CD4-positive, alpha-beta memory T cell (primary cell): ENCODE data around the gene PSMD1. TPM values are rescaled to one million over a fixed set of nuclear protein-coding genes. Genes with fewer than 3 reads are reported as not detected.

Source experiments
- CTCF ChIA-PET: fragments of 350-600 bp; sonication (Branson Sonifier 250); formaldehyde crosslinking; loops from one replicate; lab custom pipeline; 2021; ENCODE audit warnings: inconsistent platforms; ENCODE audit not compliant: partially characterized antibody; lab: Charles Lee
- POLR2A ChIA-PET: fragments of 350-600 bp; sonication (Branson Sonifier 250); formaldehyde crosslinking; loops from one replicate; lab custom pipeline; 2021; ENCODE audit not compliant: partially characterized antibody; lab: Charles Lee
- DNase-seq, 5 donors: peaks; one replicate each; pipeline versions ENCODE4 v3.0.0 to v3.0.0-alpha.2; 2020 to 2022; ENCODE audit warnings: mixed read lengths in 1 of 5
- H3K27ac ChIP-seq: one replicate; pipeline ENCODE4 v1.7.0; 2013; ENCODE audit warnings: low read depth, low read length
- H3K27me3 ChIP-seq: 2 replicates; pipeline ENCODE4 v1.7.0; 2013; ENCODE audit warnings: mild to moderate bottlenecking, low read length, moderate library complexity; ENCODE audit not compliant: insufficient read depth
- H3K36me3 ChIP-seq: 2 replicates; pipeline ENCODE4 v1.7.0; 2013; ENCODE audit warnings: mild to moderate bottlenecking, low read length, moderate library complexity; ENCODE audit not compliant: insufficient read depth
- H3K4me1 ChIP-seq: 2 replicates; pipeline ENCODE4 v1.7.0; 2013; ENCODE audit warnings: mild to moderate bottlenecking, low read length, moderate library complexity; ENCODE audit not compliant: insufficient read depth
- H3K4me3 ChIP-seq, 2 donors: one replicate each; pipeline ENCODE4 v1.7.0; 2013; ENCODE audit warnings: low read length in 2 of 2, mild to moderate bottlenecking in 1 of 2
- H3K9me3 ChIP-seq, 2 donors: one replicate each; pipeline ENCODE4 v1.7.0; 2013; ENCODE audit warnings: low read length in 2 of 2, control low read depth in 1 of 2; ENCODE audit not compliant: control insufficient read depth in 1 of 2
- H3K27ac Mint-ChIP-seq, 7 donors: one replicate each; pipeline ENCODE4 v1.8.0; 2020 to 2021; ENCODE audit warnings: mixed read lengths in 7 of 7, mild to moderate bottlenecking in 6 of 7, inconsistent platforms in 3 of 7, moderate library complexity in 3 of 7
- H3K27me3 Mint-ChIP-seq, 2 donors: one replicate each; pipeline ENCODE4 v1.8.0; 2020 to 2021; ENCODE audit warnings: mixed read lengths in 2 of 2
- H3K36me3 Mint-ChIP-seq, 2 donors: one replicate each; pipeline ENCODE4 v1.8.0; 2020 to 2021; ENCODE audit warnings: mixed read lengths in 2 of 2, inconsistent platforms in 1 of 2, mild to moderate bottlenecking in 1 of 2
- H3K4me1 Mint-ChIP-seq, 4 donors: one replicate each; pipeline ENCODE4 v1.8.0; 2020 to 2021; ENCODE audit warnings: mixed read lengths in 4 of 4, mild to moderate bottlenecking in 1 of 4
- H3K4me3 Mint-ChIP-seq, 8 donors: one replicate each; pipeline ENCODE4 v1.8.0; 2020 to 2021; ENCODE audit warnings: mixed read lengths in 8 of 8, mild to moderate bottlenecking in 7 of 8, moderate library complexity in 6 of 8, inconsistent platforms in 3 of 8
- H3K9me3 Mint-ChIP-seq, 8 donors: one replicate each; pipeline ENCODE4 v1.8.0; 2020 to 2021; ENCODE audit warnings: mixed read lengths in 8 of 8, mild to moderate bottlenecking in 5 of 8, inconsistent platforms in 3 of 8, moderate library complexity in 1 of 8
- intact Hi-C: fragments of 100-400 bp; cut with micrococcal nuclease; formaldehyde crosslinking; loops from one replicate; pipeline ENCODE4 v1.15.1; 2023
- polyA plus RNA-seq, 2 donors: library from polyadenylated mRNA; unstranded; fragments of 300-500 nt; fragmentation: Illumina TruSeq; gene quantifications; one replicate each; pipeline ENCODE4 v1.2.3, GENCODE V29; 2021
- total RNA-seq, 2 experiments: library from RNA; stranded (reverse); gene quantifications; one replicate each; pipeline ENCODE4 v1.2.3, GENCODE V29; 2021

Gene PSMD1
- total and polyA plus RNA-seq, 4 experiments from 2014 or later = 38.0 to 65.0 (median 52.6) TPM

DNA sequence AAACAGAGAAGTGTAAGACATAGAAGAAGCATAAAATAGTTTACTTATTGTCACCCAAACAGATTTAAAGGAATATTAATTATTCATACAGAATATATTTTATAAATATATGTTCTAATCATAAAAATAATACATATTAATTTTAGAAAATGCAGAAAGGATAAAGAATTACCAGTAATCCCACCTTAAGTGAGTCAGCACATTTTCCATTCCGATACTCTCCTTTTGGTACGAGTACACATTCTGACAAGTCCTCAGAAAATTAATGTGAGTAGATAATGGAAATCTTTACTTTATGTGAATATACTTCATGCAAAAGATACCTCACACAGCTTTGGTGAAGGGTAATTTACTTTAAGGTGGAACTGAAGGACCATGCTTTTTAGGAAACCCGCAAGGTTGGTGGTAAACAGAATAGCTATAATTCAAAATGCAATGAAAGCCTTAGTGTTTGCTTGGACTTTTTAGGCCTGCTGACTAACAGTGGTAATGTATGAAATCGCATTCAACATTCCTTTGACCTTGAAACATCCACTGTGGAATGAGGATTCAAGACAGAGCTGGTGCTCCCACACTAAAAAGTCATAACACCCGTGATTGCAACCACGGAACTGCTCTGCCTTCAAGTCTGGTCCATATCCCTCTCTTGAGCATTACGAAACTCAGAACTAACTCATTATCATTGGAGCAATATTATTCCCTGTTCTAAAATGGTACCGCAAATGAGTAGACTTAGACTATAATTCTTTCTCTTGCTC is 96.3 kb downstream of the PSMD1 start:
- Histone ChIP-seq H3K4me3 (no peak overlapping the region), H3K27ac (no peak overlapping the region), H3K36me3 (peaks cover 17% of the 10 kb centered on the region), H3K27me3 (no peaks in the 10 kb centered on the region), H3K4me1 (no peaks in the 10 kb centered on the region), H3K9me3 (no peaks in the 10 kb centered on the region)
- ChIA-PET CTCF (no interaction called here), POLR2A (no interaction called here)
- DNase-seq = no peak
- intact Hi-C loops = no loop called here
- Mint-ChIP-seq H3K9me3 (no peaks in the 10 kb centered on the region), H3K27ac (no peak overlapping the region), H3K27me3 (no peaks in the 10 kb centered on the region), H3K36me3 (peaks cover 39 to 40% of the 10 kb centered on the region in 2 donors), H3K4me1 (peaks cover 0 to 1% (median 0%) of the 10 kb centered on the region in 4 donors), H3K4me3 (no peak overlapping the region)

DNA sequence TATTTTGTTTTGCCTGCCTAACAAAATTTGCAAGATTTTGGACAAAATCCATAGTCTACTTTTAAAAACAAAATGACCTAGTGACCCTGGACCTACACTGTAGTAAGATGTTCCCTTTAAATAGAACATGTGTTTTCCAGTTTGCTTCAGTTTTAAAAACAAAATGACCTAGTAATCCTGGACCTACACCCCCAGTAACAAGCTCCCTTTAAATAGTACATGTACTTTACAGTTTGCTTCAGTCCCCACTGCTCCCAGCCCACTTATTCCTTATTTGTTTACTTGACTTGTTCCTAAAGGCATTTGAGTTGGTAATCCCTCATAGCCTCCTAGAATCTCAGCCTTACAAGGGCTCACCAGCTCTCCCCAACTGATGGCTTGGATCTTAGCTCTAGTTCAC is 102.6 kb downstream of the PSMD1 start:
- ChIA-PET CTCF (interaction anchor here (1.7 kb wide), 1 partner anchor 293 kb away, joined by 8 read pairs; no protein-coding TSS in a partner anchor), POLR2A (no interaction called here)
- H3K4me3 Mint-ChIP-seq = no peak overlapping the region
- no peaks in the 10 kb centered on the region for H3K27me3 Mint-ChIP-seq
- intact Hi-C loops = no loop called here
- no peaks in the 10 kb centered on the region for H3K9me3 ChIP-seq
- peak overlapping the region in 2 of 7 donors; percentile 24 to 54 for H3K27ac Mint-ChIP-seq
- H3K9me3 Mint-ChIP-seq = no peaks in the 10 kb centered on the region
- H3K4me1 Mint-ChIP-seq = peaks cover 5 to 24% (median 13%) of the 10 kb centered on the region in 4 donors
- H3K27ac ChIP-seq = no peak overlapping the region
- no peak overlapping the region for H3K4me3 ChIP-seq
- H3K36me3 Mint-ChIP-seq = peaks cover 20 to 47% of the 10 kb centered on the region in 2 donors
- H3K27me3 ChIP-seq = no peaks in the 10 kb centered on the region
- DNase-seq = no peak
- peaks cover 11% of the 10 kb centered on the region for H3K4me1 ChIP-seq
- H3K36me3 ChIP-seq = peaks cover 6% of the 10 kb centered on the region

DNA sequence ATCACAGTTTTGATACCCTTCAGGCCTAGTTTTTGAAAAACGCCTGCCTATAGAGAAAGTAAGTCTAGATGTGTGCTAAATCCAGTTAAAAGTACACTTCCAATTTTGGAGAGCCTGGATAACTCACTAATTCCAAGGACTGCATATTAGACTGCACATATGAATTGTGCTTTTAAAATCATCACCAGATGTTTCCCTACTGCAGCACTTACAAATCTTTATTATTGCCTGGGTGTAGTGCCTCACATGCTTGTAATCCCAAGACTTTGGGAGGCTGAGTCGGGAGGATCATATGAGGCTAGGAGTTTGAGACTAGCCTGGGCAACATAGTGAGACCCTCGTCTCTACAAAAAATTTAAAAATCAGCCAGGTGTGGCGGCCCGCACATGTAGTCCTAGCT is 104.0 kb downstream of the PSMD1 start:
- intact Hi-C loops = no loop called here
- POLR2A ChIA-PET = interaction anchor here (1.0 kb wide), 1 partner anchor 14 kb away, joined by 3 read pairs; no protein-coding TSS in a partner anchor
- no peak overlapping the region for H3K4me3 ChIP-seq
- peaks cover 11% of the 10 kb centered on the region for H3K4me1 ChIP-seq
- CTCF ChIA-PET = interaction anchor here (1.7 kb wide), 1 partner anchor 291 kb away, joined by 8 read pairs; no protein-coding TSS in a partner anchor
- DNase-seq = no peak
- no peak overlapping the region for H3K4me3 Mint-ChIP-seq
- H3K27ac Mint-ChIP-seq = no peak overlapping the region
- H3K9me3 ChIP-seq = no peaks in the 10 kb centered on the region
- H3K27me3 Mint-ChIP-seq = no peaks in the 10 kb centered on the region
- H3K9me3 Mint-ChIP-seq = no peaks in the 10 kb centered on the region
- H3K27ac ChIP-seq = no peak overlapping the region
- peaks cover 5 to 24% (median 13%) of the 10 kb centered on the region in 4 donors for H3K4me1 Mint-ChIP-seq
- H3K27me3 ChIP-seq = no peaks in the 10 kb centered on the region
- H3K36me3 ChIP-seq = peaks cover 17% of the 10 kb centered on the region
- peaks cover 21 to 52% of the 10 kb centered on the region in 2 donors for H3K36me3 Mint-ChIP-seq

DNA sequence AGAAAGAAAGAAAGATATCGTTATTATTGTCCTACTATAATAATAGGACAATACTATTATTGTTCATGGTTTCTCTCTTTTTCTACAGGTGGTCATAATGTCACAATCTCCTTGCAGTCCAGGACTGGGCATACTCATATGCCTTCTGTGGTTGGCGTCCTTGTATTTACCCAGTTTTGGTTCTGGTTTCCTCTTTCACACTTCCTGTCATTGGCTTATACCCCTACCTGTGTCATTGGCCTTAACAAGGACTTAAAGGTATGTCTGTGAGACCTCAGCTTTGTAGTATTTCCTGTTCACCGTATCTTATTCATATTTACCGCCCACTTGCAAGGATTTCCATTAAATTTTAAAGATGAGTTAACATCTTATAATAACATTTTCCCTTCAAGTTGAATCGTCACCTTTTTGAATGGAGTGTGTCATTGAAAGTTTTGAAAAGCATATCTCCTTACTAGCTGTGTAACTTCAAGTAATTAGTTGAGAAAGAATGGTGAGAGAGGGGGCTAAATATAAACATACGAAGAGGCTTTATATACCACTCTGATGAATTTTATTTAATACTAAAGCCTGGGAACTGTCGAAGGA is 104.7 kb downstream of the PSMD1 start:
- H3K27ac Mint-ChIP-seq = peak overlapping the region in 3 of 7 donors; percentile 1 to 88 (median 58)
- ChIA-PET CTCF (interaction anchor here (1.7 kb wide), 1 partner anchor 290 kb away, joined by 8 read pairs; no protein-coding TSS in a partner anchor), POLR2A (no interaction called here)
- H3K4me3 Mint-ChIP-seq = peak overlapping the region in 1 of 8 donors; percentile 33
- Histone ChIP-seq H3K36me3 (peaks cover 20% of the 10 kb centered on the region), H3K9me3 (no peaks in the 10 kb centered on the region), H3K4me1 (peaks cover 11% of the 10 kb centered on the region), H3K27me3 (no peaks in the 10 kb centered on the region), H3K27ac (no peak overlapping the region), H3K4me3 (no peak overlapping the region)
- peaks cover 5 to 24% (median 13%) of the 10 kb centered on the region in 4 donors for H3K4me1 Mint-ChIP-seq
- intact Hi-C loops = no loop called here
- peaks cover 27 to 56% of the 10 kb centered on the region in 2 donors for H3K36me3 Mint-ChIP-seq
- H3K9me3 Mint-ChIP-seq = no peaks in the 10 kb centered on the region
- H3K27me3 Mint-ChIP-seq = no peaks in the 10 kb centered on the region
- peak in 1 of 5 donors; percentile 2 for DNase-seq

DNA sequence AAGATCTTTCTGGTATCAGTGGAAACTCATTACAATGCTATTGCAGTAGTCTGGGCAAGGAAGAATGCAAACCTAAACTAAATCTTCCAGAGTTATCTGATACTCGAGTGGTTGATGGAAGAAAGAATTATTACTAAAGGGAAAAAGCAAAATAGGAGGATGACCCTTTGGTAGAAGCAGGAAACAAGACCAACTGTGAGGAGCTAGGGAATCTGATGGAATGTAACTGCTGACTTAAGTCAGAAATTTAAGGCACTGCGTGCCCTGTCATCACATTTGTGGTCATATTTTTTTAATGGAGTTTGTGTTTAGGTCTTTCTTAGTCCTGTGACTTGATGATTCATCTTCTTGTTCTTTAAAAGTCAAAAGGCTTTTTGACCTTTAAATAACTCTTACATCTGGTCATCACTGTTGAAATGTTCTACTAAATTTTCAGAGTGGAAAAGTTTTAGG is 105.2 kb downstream of the PSMD1 start:
- H3K27ac Mint-ChIP-seq = peak overlapping the region in 5 of 7 donors; percentile 1 to 88 (median 58)
- H3K27me3 ChIP-seq = no peaks in the 10 kb centered on the region
- peaks cover 11% of the 10 kb centered on the region for H3K4me1 ChIP-seq
- intact Hi-C loops = no loop called here
- peaks cover 5 to 24% (median 13%) of the 10 kb centered on the region in 4 donors for H3K4me1 Mint-ChIP-seq
- no peak overlapping the region for H3K4me3 ChIP-seq
- peaks cover 25% of the 10 kb centered on the region for H3K36me3 ChIP-seq
- no peak overlapping the region for H3K4me3 Mint-ChIP-seq
- H3K9me3 ChIP-seq = no peaks in the 10 kb centered on the region
- H3K36me3 Mint-ChIP-seq = peaks cover 33 to 61% of the 10 kb centered on the region in 2 donors
- H3K27ac ChIP-seq = no peak overlapping the region
- POLR2A ChIA-PET = no interaction called here
- CTCF ChIA-PET = no interaction called here
- no peaks in the 10 kb centered on the region for H3K27me3 Mint-ChIP-seq
- no peaks in the 10 kb centered on the region for H3K9me3 Mint-ChIP-seq
- no peak for DNase-seq

DNA sequence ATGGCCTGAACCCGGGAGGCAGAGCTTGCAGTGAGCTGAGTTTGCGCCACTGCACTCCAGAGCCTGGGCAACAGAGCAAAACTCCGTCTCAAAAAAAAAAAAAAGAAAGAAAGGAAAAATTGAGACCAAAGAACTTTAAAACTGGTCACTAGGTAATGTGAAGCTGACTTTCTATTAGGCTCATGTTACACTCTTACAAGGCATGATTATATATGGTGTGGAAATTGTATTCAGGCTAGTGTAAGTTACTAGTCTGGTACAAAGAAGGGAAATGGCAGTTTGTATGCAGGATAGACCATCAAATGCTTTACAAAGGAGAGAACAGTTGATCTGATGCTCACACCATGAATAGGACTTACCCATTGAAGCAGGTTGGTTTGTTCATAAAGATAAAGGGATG is 106.3 kb downstream of the PSMD1 start:
- H3K9me3 Mint-ChIP-seq = no peaks in the 10 kb centered on the region
- DNase-seq = no peak
- ChIA-PET CTCF (interaction anchor here (0.7 kb wide), 1 partner anchor 26 kb away, joined by 3 read pairs; no protein-coding TSS in a partner anchor), POLR2A (no interaction called here)
- H3K36me3 Mint-ChIP-seq = peaks cover 41 to 70% of the 10 kb centered on the region in 2 donors
- H3K27me3 Mint-ChIP-seq = no peaks in the 10 kb centered on the region
- Histone ChIP-seq H3K4me1 (peaks cover 11% of the 10 kb centered on the region), H3K36me3 (peaks cover 31% of the 10 kb centered on the region), H3K9me3 (no peaks in the 10 kb centered on the region), H3K4me3 (no peak overlapping the region), H3K27me3 (no peaks in the 10 kb centered on the region), H3K27ac (no peak overlapping the region)
- H3K27ac Mint-ChIP-seq = peak overlapping the region in 2 of 7 donors; percentile 31 to 59
- H3K4me3 Mint-ChIP-seq = no peak overlapping the region
- intact Hi-C loops = no loop called here
- H3K4me1 Mint-ChIP-seq = peaks cover 5 to 24% (median 13%) of the 10 kb centered on the region in 4 donors
